GM18951 (cell line): ENCODE measurements around the gene ALX4.

Experiments
- POLR2A ChIP-seq: IDR thresholded peaks from 4 replicates; pipeline ENCODE4 v1.6.1; 2011; ENCODE audit warnings: mild to moderate bottlenecking; ENCODE audit not compliant: insufficient read length, insufficient read depth; ENCODE audit errors: extremely low read depth
- in situ Hi-C: fragments of 300-500 bp; cut with MboI; formaldehyde crosslinking; loops from one replicate; pipeline ENCODE4 v1.12.0; 2022; ENCODE audit warnings: low sequenced_read_pairs, mixed read lengths, inconsistent platforms; ENCODE audit not compliant: unreplicated experiment

ALX4 gene

GRCh38 chr11:44260081-44260480, 49.9 kb downstream of the ALX4 start:
- in situ Hi-C loops = no loop called here
- no peak for TF ChIP-seq POLR2A

- TF ChIP-seq POLR2A = no peak
- in situ Hi-C loops = no loop called here
Measured at GRCh38 chr11:44258839-44259420, 51.0 kb downstream of the ALX4 start.

GRCh38 chr11:44258190-44258489, 51.8 kb downstream of the ALX4 start:
- in situ Hi-C loops = no loop called here
- TF ChIP-seq POLR2A = no peak

- TF ChIP-seq POLR2A = no peak
- in situ Hi-C loops = no loop called here
Measured at GRCh38 chr11:44257338-44258189, 52.4 kb downstream of the ALX4 start.

GRCh38 chr11:44256673-44257291, 53.2 kb downstream of the ALX4 start:
- no peak for TF ChIP-seq POLR2A
- in situ Hi-C loops = no loop called here

- in situ Hi-C loops = no loop called here
- TF ChIP-seq POLR2A = no peak
Measured at GRCh38 chr11:44255406-44256071, 54.4 kb downstream of the ALX4 start.

DNA sequence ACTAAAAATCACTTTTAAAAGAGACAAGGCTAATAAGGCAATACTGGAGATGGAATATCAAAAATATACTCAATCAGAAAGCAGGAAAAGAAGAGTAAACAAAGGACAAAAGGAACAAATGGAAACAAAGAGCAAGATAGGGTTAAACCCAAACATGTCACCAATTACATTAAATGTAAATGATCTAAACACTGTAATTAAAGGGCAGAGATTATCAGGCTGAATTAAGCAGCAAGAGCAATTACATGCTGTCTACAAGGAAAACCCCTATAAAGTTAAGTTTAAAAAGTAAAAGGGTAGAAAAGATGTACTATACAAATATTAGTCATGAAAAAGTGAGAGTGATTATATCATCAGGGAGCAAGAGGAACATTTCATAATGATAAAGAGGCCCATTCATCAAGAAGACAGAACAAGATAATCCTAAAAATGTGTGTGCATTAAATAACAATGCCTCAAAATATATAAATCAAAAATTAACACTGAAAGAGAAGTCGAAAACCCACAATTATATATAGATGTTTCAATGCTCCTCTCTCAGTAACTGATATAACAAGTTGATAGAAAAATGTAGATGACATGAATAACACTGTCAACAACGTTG, 56.8 kb downstream of the ALX4 start:
- no peak for TF ChIP-seq POLR2A
- in situ Hi-C loops = no loop called here

- in situ Hi-C loops = no loop called here
- TF ChIP-seq POLR2A = no peak
Measured at GRCh38 chr11:44250421-44250820, 59.5 kb downstream of the ALX4 start.

- no peak for TF ChIP-seq POLR2A
- in situ Hi-C loops = no loop called here
Measured at GRCh38 chr11:44248109-44248508, 61.8 kb downstream of the ALX4 start.

- TF ChIP-seq POLR2A = no peak
- in situ Hi-C loops = no loop called here
Measured at GRCh38 chr11:44247508-44247907, 62.4 kb downstream of the ALX4 start.

- in situ Hi-C loops = no loop called here
- TF ChIP-seq POLR2A = no peak
Measured at GRCh38 chr11:44246726-44247125, 63.2 kb downstream of the ALX4 start.

GRCh38 chr11:44244639-44245310, 65.2 kb downstream of the ALX4 start:
- TF ChIP-seq POLR2A = no peak
- in situ Hi-C loops = no loop called here
